ENCODE measurements around the gene OR7A10.

The OR7A10 gene

DNA sequence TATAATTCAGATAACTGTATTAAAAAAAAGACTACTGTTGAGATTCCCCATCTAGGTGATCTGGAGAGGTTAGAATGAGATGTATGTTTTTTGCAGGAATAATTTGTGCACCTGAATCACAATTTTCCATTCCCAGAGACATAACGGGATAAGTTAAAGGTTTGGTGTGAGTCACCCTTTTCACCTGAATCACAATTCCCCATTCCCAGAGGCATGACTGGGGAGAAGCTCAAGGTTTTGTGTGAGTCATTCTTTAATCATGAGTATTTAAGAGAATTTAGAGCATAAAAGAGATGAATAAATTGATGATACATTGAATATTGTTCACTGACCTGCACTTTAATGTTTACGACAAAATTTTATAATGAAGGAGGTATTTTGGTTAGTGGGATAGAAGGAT is 22.7 kb downstream of the OR7A10 start:
- Histone ChIP-seq H4K20me1 (ENCODE audit: insufficient read depth, low read length, poor library complexity, severe bottlenecking) (no peaks in the 10 kb centered on the region), H3K4me1 (ENCODE audit: insufficient read depth, low read length, poor library complexity, severe bottlenecking) (no peaks in the 10 kb centered on the region), H3K9me3 (ENCODE audit: insufficient read depth, low read depth, low read length) (no peaks in the 10 kb centered on the region), H3K9me2 (replicated peaks; ENCODE audit: low read depth, low read length) (no peaks in the 10 kb centered on the region), H3K27me3 (ENCODE audit: insufficient read depth, low read length, poor library complexity, severe bottlenecking) (no peaks in the 10 kb centered on the region), H3K4me3 (ENCODE audit: low read length, poor library complexity, severe bottlenecking) (no peak overlapping the region), H3K79me2 (ENCODE audit: insufficient read depth, low read length) (no peaks in the 10 kb centered on the region), H3K4me2 (ENCODE audit: low read depth, low read length, poor library complexity, severe bottlenecking) (no peak overlapping the region), H3K36me3 (ENCODE audit: insufficient read depth, low read length) (no peaks in the 10 kb centered on the region), H2AFZ (ENCODE audit: low read length) (no peak overlapping the region), H3K9ac (ENCODE audit: low read depth, low read length, poor library complexity, severe bottlenecking) (no peak overlapping the region), H3F3A (ENCODE audit: low read depth) (no peaks in the 10 kb centered on the region)
- TF ChIP-seq, protein P1, sequence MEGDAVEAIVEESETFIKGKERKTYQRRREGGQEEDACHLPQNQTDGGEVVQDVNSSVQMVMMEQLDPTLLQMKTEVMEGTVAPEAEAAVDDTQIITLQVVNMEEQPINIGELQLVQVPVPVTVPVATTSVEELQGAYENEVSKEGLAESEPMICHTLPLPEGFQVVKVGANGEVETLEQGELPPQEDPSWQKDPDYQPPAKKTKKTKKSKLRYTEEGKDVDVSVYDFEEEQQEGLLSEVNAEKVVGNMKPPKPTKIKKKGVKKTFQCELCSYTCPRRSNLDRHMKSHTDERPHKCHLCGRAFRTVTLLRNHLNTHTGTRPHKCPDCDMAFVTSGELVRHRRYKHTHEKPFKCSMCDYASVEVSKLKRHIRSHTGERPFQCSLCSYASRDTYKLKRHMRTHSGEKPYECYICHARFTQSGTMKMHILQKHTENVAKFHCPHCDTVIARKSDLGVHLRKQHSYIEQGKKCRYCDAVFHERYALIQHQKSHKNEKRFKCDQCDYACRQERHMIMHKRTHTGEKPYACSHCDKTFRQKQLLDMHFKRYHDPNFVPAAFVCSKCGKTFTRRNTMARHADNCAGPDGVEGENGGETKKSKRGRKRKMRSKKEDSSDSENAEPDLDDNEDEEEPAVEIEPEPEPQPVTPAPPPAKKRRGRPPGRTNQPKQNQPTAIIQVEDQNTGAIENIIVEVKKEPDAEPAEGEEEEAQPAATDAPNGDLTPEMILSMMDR (conservative IDR thresholded peaks at IDR 0.05; ENCODE audit: low read length) = no peak
- no peak for TF ChIP-seq EZH2phosphoT487 (IDR thresholded peaks at IDR 0.05; ENCODE audit: borderline replicate concordance)

DNA sequence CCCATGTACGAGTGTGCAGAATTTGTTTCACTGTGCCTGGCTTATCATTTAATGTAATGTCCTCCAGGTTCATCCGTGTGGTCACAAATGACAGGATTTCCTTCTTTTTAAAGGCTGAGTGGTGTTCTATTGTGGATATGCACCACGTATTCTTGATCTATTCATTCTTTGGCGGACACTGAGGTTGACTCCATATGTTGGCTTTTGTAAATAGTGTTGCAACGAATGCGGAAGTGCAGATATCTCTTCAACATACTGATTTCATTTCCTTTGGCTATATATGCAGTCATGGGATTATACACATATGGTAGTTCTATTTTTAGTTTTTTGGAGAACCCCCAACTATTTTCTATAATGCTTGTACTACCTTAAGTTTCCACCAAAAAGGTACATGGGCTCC is 26.8 kb downstream of the OR7A10 start:
- TF ChIP-seq, protein P1 (conservative IDR thresholded peaks at IDR 0.05; ENCODE audit: low read length) = no peak
- TF ChIP-seq EZH2phosphoT487 (IDR thresholded peaks at IDR 0.05; ENCODE audit: borderline replicate concordance) = no peak
- no peak overlapping the region for H3K9ac ChIP-seq (ENCODE audit: low read depth, low read length, poor library complexity, severe bottlenecking)
- no peaks in the 10 kb centered on the region for H3K27me3 ChIP-seq (ENCODE audit: insufficient read depth, low read length, poor library complexity, severe bottlenecking)
- H3K4me2 ChIP-seq (ENCODE audit: low read depth, low read length, poor library complexity, severe bottlenecking) = no peak overlapping the region
- no peaks in the 10 kb centered on the region for H3K79me2 ChIP-seq (ENCODE audit: insufficient read depth, low read length)
- H3K9me2 ChIP-seq (replicated peaks; ENCODE audit: low read depth, low read length) = no peaks in the 10 kb centered on the region
- no peaks in the 10 kb centered on the region for H4K20me1 ChIP-seq (ENCODE audit: insufficient read depth, low read length, poor library complexity, severe bottlenecking)
- H3K36me3 ChIP-seq (ENCODE audit: insufficient read depth, low read length) = no peaks in the 10 kb centered on the region
- no peaks in the 10 kb centered on the region for H3K4me1 ChIP-seq (ENCODE audit: insufficient read depth, low read length, poor library complexity, severe bottlenecking)
- no peaks in the 10 kb centered on the region for H3K9me3 ChIP-seq (ENCODE audit: insufficient read depth, low read depth, low read length)
- no peaks in the 10 kb centered on the region for H3F3A ChIP-seq (ENCODE audit: low read depth)
- no peak overlapping the region for H3K4me3 ChIP-seq (ENCODE audit: low read length, poor library complexity, severe bottlenecking)
- H2AFZ ChIP-seq (ENCODE audit: low read length) = no peak overlapping the region

DNA sequence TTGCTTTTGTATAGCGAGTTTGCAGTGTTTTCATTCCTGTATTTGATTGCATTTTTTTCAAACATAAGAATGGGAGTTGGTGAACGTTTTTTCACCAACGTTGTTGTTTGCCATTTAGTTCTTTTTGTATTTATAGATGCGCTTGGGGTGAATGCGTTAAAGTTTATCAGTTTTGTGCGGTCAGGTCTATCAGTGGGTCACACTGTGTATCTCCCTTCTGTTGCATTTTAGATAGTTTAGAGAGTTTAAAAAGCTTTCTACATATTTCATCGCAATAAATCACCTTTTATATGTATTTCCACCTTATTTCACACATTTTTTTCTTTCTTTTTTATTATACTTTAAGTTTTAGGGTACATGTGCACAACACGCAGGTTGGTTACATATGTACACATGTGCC is 30.1 kb downstream of the OR7A10 start:
- H3K4me2 ChIP-seq (ENCODE audit: low read depth, low read length, poor library complexity, severe bottlenecking) = no peak overlapping the region
- no peak overlapping the region for H2AFZ ChIP-seq (ENCODE audit: low read length)
- H3K27me3 ChIP-seq (ENCODE audit: insufficient read depth, low read length, poor library complexity, severe bottlenecking) = no peaks in the 10 kb centered on the region
- TF ChIP-seq, protein P1 (conservative IDR thresholded peaks at IDR 0.05; ENCODE audit: low read length) = no peak
- no peaks in the 10 kb centered on the region for H3K4me1 ChIP-seq (ENCODE audit: insufficient read depth, low read length, poor library complexity, severe bottlenecking)
- H4K20me1 ChIP-seq (ENCODE audit: insufficient read depth, low read length, poor library complexity, severe bottlenecking) = no peaks in the 10 kb centered on the region
- H3F3A ChIP-seq (ENCODE audit: low read depth) = no peaks in the 10 kb centered on the region
- H3K4me3 ChIP-seq (ENCODE audit: low read length, poor library complexity, severe bottlenecking) = no peak overlapping the region
- no peaks in the 10 kb centered on the region for H3K9me3 ChIP-seq (ENCODE audit: insufficient read depth, low read depth, low read length)
- H3K9me2 ChIP-seq (replicated peaks; ENCODE audit: low read depth, low read length) = no peaks in the 10 kb centered on the region
- no peak overlapping the region for H3K9ac ChIP-seq (ENCODE audit: low read depth, low read length, poor library complexity, severe bottlenecking)
- no peaks in the 10 kb centered on the region for H3K36me3 ChIP-seq (ENCODE audit: insufficient read depth, low read length)
- no peaks in the 10 kb centered on the region for H3K79me2 ChIP-seq (ENCODE audit: insufficient read depth, low read length)
